OCI-LY1 (cell line): ENCODE data around the gene GTSE1.

Experiments
- H2AFZ ChIP-seq: fragments of 200-600 bp; sonication (generic), shearing (Covaris generic); 2 replicates; pipeline ENCODE4 v1.6.0; 2014; ENCODE audit warnings: antibody characterized with exemption, mild to moderate bottlenecking, low read length
- H3F3A ChIP-seq: fragments of 200-600 bp; sonication (generic), shearing (Covaris generic); 2 replicates; pipeline ENCODE4 v1.6.0; 2014; ENCODE audit warnings: mild to moderate bottlenecking, antibody characterized with exemption, low read length, moderate library complexity; ENCODE audit not compliant: insufficient read depth
- H3K27ac ChIP-seq: fragments of 200-600 bp; sonication (generic); 2 replicates; pipeline ENCODE4 v1.5.1; 2014; ENCODE audit warnings: low read length, mixed run types, mild to moderate bottlenecking, low read depth; ENCODE audit not compliant: poor library complexity, severe bottlenecking
- H3K27me3 ChIP-seq: fragments of 200-600 bp; sonication (generic); 2 replicates; pipeline ENCODE4 v1.6.0; 2014; ENCODE audit warnings: antibody characterized with exemption, mild to moderate bottlenecking, low read length, moderate library complexity; ENCODE audit not compliant: insufficient read depth
- H3K36me3 ChIP-seq: fragments of 200-600 bp; sonication (generic); 2 replicates; pipeline ENCODE4 v1.6.1; 2014; ENCODE audit warnings: mild to moderate bottlenecking, antibody characterized with exemption, low read length, moderate library complexity, mixed read lengths; ENCODE audit not compliant: insufficient read depth
- H3K4me1 ChIP-seq: fragments of 200-600 bp; sonication (generic); 2 replicates; pipeline ENCODE4 v1.5.1; 2014; ENCODE audit warnings: mild to moderate bottlenecking, low read length, moderate library complexity; ENCODE audit not compliant: insufficient read depth, severe bottlenecking
- H3K4me2 ChIP-seq: fragments of 200-600 bp; sonication (generic), shearing (Covaris generic); 2 replicates; pipeline ENCODE4 v1.6.1; 2014; ENCODE audit warnings: low read length
- H3K4me3 ChIP-seq: fragments of 200-600 bp; sonication (generic); 2 replicates; pipeline ENCODE4 v1.5.1; 2014; ENCODE audit warnings: low read length, low read depth, mild to moderate bottlenecking, mixed read lengths; ENCODE audit not compliant: poor library complexity, severe bottlenecking
- H3K79me2 ChIP-seq: fragments of 200-600 bp; shearing (Covaris generic); 2 replicates; pipeline ENCODE4 v1.6.1; 2016; ENCODE audit warnings: mixed run types, low read length, mixed read lengths; ENCODE audit not compliant: insufficient read depth
- H3K9ac ChIP-seq: fragments of 200-600 bp; sonication (generic), shearing (Covaris generic); 2 replicates; pipeline ENCODE4 v1.6.1; 2014; ENCODE audit warnings: mild to moderate bottlenecking, low read length, mixed read lengths
- H3K9me2 ChIP-seq: fragments of 200-600 bp; sonication (generic), shearing (Covaris generic); 2 replicates; pipeline ENCODE4 v1.6.1; 2014; ENCODE audit warnings: low read depth, mild to moderate bottlenecking, low read length, mixed read lengths
- H3K9me3 ChIP-seq: fragments of 200-600 bp; shearing (Covaris generic); 2 replicates; pipeline ENCODE4 v1.6.1; 2014; ENCODE audit warnings: low read length, mixed read lengths
- H4K20me1 ChIP-seq: fragments of 200-600 bp; sonication (generic), shearing (Covaris generic); 2 replicates; pipeline ENCODE4 v1.6.0; 2016; ENCODE audit warnings: mild to moderate bottlenecking, low read length; ENCODE audit not compliant: insufficient read depth
- CTCF ChIP-seq: fragments of 200-600 bp; sonication (generic), shearing (Covaris generic); IDR thresholded peaks from 2 replicates; pipeline ENCODE4 v1.5.1; 2017; ENCODE audit warnings: mild to moderate bottlenecking, antibody characterized with exemption, low read length, moderate library complexity, mixed read lengths
- EZH2 ChIP-seq: fragments of 200-600 bp; sonication (generic), shearing (Covaris generic); IDR thresholded peaks from 2 replicates; pipeline ENCODE4 v1.8.0; 2017; ENCODE audit warnings: borderline replicate concordance, mixed run types, mild to moderate bottlenecking, antibody characterized with exemption, low read length, moderate library complexity, mixed read lengths

The GTSE1 gene

DNA sequence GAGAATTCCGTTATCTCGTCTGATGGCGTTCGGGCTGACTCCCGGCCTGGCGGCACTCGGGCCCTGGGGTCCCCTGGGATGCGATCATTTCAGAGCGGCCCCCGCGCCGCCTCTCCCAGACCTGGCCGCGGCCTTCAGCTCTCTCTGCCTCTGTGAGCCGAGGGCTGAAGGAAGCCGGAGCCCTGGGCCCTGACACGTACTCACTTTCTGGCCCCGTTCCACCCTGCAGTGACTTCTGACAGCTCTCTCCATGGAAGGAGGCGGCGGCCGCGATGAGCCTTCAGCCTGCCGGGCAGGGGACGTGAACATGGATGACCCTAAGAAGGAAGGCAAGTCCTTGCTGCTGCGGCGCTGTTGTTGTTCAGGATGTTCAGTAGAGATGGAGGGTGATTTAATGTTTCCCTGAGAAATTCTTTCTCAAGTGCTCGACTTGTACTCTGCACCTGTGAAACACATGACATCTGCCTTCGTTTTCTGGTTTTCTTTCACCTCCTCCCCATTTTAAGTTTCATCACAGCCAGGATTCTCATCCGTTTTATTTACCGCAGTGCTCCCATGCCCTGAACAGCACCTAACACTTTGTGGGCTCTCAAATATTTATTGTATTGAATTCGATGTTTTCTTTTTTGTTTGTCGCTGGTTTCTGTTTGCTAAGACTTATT, 612 bp downstream of the GTSE1 start:
- H3K4me3 ChIP-seq, result peak overlapping the region; percentile 87
- peaks cover 45% of the 10 kb centered on the region for H3K4me1 ChIP-seq
- no peaks in the 10 kb centered on the region for H4K20me1 ChIP-seq
- no peaks in the 10 kb centered on the region for H3F3A ChIP-seq
- no peaks in the 10 kb centered on the region for H3K9me2 ChIP-seq
- peak overlapping the region; percentile 91 for H3K4me2 ChIP-seq
- peaks cover 32% of the 10 kb centered on the region for H3K36me3 ChIP-seq
- no peak overlapping the region for H2AFZ ChIP-seq
- TF ChIP-seq CTCF (no peak; the same call in 1 of the 2 replicates), EZH2 (no peak)
- H3K27me3 ChIP-seq, result no peaks in the 10 kb centered on the region
- H3K9me3 ChIP-seq, result no peaks in the 10 kb centered on the region
- H3K79me2 ChIP-seq, result peaks cover 13% of the 10 kb centered on the region
- H3K9ac ChIP-seq, result peak overlapping the region; percentile 86
- peak overlapping the region; percentile 60 for H3K27ac ChIP-seq

- H3K4me1 ChIP-seq, result peaks cover 30% of the 10 kb centered on the region
- peak overlapping the region; percentile 91; the same call in 1 of the 2 replicates for H3K4me2 ChIP-seq
- H3K4me3 ChIP-seq, result no peak overlapping the region
- peaks cover 30% of the 10 kb centered on the region for H3K79me2 ChIP-seq
- H2AFZ ChIP-seq, result no peak overlapping the region
- H3K9me3 ChIP-seq, result no peaks in the 10 kb centered on the region
- TF ChIP-seq EZH2, result no peak
- TF ChIP-seq CTCF, result no peak
- no peak overlapping the region for H3K27ac ChIP-seq
- H3K9ac ChIP-seq, result no peak overlapping the region
- peaks cover 47% of the 10 kb centered on the region for H3K36me3 ChIP-seq
- H3F3A ChIP-seq, result no peaks in the 10 kb centered on the region
- H3K27me3 ChIP-seq, result no peaks in the 10 kb centered on the region
- H3K9me2 ChIP-seq, result no peaks in the 10 kb centered on the region
- H4K20me1 ChIP-seq, result no peaks in the 10 kb centered on the region
Observed at GRCh38 chr22:46299101-46299500, 2.4 kb downstream of the GTSE1 start.

DNA sequence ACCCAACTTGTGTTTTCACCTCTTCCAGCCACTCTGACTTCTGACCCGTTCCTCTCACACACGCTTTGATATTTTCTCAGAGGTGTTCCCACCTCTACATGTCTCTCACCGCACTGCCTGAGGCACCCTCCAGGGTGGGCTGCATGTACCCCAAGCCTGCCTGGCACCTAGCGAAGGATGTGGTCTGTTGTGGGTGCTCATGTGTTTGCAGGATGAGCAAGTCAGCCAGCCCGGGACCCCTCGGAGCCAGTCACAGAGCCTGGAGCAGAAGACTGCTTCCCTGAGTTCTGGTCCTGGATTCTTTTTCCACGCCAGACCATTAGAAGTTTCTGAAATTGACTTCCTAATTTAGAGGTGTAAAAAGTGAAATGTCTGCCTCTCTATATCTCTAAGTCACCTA, 3.8 kb downstream of the GTSE1 start:
- H3K9me2 ChIP-seq, result no peaks in the 10 kb centered on the region
- H3K9ac ChIP-seq, result no peak overlapping the region
- no peak overlapping the region for H3K27ac ChIP-seq
- no peaks in the 10 kb centered on the region for H3F3A ChIP-seq
- H3K36me3 ChIP-seq, result peaks cover 60% of the 10 kb centered on the region
- no peak overlapping the region for H3K4me2 ChIP-seq
- H3K4me3 ChIP-seq, result no peak overlapping the region
- peaks cover 41% of the 10 kb centered on the region for H3K79me2 ChIP-seq
- TF ChIP-seq EZH2 (no peak), CTCF (no peak)
- peaks cover 26% of the 10 kb centered on the region for H3K4me1 ChIP-seq
- no peaks in the 10 kb centered on the region for H4K20me1 ChIP-seq
- no peaks in the 10 kb centered on the region for H3K27me3 ChIP-seq
- H3K9me3 ChIP-seq, result no peaks in the 10 kb centered on the region
- H2AFZ ChIP-seq, result no peak overlapping the region
